Kasumi-1 (cell line): Measurements from ENCODE around the gene GZMH.
"Not testable (repeated sequence)": the region's sequence is repeated elsewhere in the genome, so short reads cannot be mapped to it uniquely, and the experiment has no call there.

Experiments
- DNase-seq, 2 experiments: peaks; one replicate each; lab custom pipeline; 2025; lab: John Stamatoyannopoulos, UW

Gene GZMH, protein sequence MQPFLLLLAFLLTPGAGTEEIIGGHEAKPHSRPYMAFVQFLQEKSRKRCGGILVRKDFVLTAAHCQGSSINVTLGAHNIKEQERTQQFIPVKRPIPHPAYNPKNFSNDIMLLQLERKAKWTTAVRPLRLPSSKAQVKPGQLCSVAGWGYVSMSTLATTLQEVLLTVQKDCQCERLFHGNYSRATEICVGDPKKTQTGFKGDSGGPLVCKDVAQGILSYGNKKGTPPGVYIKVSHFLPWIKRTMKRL

DNA sequence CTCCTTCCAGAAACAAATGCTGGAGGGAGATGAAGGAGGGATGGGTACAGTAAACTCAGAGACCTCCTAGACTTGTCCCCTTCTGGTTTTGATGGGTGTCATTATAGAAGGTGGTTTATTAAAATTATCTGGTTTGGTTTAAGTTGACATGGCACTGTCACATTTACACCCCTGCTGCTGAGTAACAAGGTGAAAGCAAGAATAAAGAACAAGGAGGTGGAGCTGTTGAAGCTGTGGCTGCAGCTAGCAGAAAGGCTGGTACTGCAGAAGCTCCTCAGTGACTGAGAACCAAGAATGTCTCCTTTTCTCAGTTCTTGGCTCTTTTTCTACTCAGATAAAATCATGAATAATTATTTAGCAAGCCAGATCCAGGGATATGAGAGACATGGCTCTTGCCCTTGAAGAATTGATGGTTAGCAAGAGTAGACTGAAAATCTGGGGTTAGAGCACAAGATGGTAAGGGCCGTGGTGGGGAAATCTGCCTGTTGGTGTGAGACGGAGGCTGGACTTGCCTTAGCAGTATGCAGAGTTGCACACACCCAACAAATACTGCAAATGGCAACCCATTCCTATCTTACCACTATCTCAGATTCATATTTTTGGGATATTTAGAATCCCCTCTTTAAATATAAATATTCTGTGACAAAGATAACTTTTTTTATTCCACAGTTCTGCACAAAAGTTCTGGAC is at the start of gene GZMH:
Gene GZMH (minus strand): TSS at position 31 of the 690 bp plus-strand sequence. CDS start 72 bp downstream, outside the sequence.
- no peak for DNase-seq

DNA sequence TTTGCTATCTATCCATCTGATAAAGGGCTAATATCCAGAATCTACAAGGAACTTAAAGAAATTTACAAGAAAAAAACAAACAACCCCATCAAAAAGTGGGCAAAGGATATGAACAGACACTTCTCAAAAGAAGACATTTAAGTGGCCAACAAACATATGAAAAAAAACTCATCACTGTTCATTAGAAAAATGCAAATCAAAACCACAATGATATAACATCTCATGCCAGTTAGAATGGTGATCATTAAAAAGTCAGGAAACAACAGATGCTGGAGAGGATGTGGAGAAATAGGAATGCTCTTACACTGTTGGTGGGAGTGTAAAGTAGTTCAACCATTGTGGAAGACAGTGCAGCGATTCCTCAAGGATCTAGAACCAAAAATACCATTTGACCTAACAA is 38.9 kb upstream of the GZMH start:
- not testable (repeated sequence) for DNase-seq

DNA sequence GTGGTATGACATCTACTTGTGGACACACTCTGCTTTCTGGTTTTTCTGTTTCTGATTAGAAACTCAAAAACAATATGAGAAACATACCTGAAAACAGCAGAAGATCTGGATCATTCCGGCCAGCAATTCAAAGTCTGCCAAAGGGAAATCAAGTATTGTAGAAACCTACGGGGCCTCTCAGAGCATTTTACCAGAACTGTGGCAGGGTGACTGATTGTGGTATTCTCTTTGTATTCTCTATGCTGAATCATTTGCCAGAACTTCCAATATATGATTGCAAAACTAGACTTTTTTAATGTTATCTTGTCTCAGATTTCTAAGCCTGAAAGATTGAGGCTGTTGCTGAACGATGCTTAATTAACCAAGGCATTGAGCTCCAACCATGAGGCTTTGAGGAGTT is 30.4 kb upstream of the GZMH start:
- DNase-seq, result no peak

DNA sequence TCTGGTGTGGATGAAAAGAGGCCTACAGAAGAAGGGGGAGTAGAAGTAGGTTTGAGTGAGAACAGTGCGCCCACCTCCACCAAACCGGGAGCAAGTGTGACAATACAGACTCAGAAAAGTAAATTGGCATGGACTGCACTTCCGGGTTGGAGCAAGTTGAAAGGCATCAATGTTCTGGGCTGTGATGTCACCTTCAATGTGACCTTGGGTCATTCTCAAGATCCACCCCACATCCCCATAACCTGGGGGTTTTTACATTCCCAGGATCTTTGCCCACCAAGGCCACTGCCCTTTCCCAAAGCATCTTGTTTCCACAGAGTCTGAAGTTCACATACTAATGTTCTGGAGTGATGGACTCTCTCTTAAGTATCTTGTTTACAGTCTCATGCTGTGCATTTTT is 29.8 kb upstream of the GZMH start:
- no peak for DNase-seq

DNA sequence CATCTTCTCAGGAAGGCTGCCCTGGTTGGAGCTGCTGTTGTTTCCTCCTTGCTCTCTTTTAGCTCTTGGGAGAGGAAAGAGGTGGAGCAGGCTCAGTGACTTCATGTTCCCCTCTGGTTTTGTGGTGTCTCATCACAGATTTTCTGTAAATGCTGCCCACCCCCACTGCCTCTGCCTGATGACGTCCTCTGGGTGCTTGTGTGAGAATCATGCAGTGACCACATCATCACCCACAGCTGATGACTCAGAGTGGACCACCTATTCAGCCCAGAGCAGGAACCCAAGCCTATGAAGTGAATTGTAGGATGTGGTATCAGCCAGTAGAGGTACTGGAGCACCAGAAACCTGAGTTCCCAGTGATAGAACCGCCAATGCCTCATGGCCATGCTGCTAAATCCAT is 24.7 kb upstream of the GZMH start, which contains the start of gene GZMB:
Gene GZMB (minus strand): TSS at position 33 of the 400 bp plus-strand sequence. CDS start 30 bp downstream, at position 3.
- DNase-seq, result no peak

DNA sequence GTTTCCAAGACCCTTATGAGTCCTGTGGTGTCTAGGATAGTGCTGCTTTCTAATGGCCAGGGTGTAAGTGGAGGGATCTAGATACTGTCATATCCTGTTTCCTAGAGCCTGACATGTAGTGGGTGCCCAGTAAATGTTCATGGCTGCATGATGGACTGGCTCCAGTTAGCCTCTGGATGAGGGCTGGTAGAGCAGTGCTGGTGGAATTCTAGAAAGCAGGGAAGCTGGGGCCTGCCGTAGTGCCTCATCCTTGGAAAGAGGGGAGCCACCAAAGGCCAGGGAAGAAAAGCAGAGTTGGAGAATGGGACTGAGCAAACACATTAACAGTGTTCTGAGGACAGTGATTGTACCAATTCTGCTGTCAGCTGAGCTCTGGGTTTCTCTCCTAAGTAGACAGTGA is 23.9 kb upstream of the GZMH start:
- no peak for DNase-seq

DNA sequence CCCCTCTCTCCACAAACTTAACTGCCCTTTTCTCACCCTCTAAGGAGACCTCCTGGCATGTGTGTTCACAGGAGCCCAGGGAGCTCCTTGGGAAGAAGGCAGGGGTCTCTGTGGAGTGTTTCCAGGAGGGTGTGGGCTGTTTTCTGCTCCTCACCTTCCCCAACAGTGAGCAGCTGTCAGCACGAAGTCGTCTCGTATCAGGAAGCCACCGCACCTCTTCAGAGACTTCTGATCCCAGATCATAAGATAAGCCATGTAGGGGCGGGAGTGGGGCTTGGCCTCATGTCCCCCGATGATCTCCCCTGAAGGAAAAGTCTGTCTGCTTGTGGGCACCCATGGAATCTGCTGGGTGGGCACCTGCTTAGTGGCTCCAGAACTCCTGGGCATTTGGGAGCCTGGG is 23.3 kb upstream of the GZMH start:
- DNase-seq, result no peak

DNA sequence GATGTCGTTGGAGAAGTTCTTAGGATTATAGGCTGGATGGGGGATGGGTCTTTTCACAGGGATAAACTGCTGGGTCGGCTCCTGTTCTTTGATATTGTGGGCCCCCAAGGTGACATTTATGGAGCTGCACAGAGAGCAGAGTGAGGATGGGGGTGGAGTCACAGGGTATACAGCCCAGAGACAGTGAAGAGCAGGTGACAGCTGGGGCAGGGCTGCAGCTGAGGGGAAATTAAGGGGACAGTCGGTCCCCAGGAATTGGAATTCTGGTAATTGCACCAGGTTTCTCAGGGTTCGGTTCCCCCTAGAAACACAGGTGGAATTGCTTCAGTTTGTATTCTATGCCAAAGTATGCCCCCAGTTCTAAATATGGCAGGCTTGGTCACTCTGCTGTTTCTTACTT is 22.9 kb upstream of the GZMH start:
- no peak for DNase-seq

DNA sequence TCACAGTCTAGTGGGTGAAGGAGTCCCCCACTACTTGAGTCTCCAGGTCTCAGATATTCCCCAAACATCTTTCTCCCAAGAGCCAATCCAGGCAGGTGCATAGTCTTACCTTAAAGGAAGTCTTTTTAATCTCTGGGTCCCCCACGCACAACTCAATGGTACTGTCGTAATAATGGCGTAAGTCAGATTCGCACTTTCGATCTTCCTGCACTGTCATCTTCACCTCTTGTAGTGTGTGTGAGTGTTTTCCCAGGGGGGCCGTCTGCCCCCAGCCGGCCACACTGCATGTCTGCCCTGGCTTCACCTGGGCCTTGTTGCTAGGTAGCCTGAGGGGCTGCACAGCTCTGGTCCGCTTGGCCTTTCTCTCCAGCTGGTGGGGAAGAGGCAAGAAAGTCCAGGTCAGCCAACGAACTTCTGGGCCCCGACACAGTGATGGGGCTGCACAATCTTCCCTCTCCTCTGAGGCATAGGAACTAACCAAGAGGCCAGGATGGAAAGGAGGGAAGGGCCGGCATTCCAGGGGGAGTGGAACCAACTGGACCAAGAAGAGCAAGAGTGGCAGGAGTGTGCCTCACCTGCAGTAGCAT is 22.4 kb upstream of the GZMH start:
- no peak for DNase-seq

DNA sequence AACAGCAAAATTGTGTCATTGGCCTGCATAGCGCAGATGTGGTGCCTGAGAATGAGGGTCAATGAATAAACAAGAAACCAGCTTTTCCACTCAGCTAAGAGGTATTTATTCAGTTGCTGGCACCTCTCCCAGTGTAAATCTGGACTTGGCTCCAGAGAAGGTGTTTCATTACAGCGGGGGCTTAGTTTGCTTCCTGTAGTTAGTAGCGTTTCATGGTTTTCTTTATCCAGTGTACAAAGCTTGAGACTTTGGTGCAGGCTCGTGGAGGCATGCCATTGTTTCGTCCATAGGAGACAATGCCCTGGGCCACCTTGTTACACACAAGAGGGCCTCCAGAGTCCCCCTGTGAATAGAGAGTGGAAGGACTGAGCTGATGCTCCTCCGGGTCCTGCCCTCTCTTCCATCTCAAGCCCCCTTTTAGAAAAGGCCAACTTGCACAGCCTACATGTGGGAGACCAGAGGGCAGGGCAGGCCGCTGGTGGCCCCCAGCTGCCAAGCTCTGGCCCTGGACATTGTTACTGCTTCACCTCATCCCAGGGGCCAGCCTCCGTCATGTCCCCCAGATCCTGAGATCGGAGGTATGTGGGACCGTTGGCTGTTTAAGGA is 21.5 kb upstream of the GZMH start:
- no peak for DNase-seq

DNA sequence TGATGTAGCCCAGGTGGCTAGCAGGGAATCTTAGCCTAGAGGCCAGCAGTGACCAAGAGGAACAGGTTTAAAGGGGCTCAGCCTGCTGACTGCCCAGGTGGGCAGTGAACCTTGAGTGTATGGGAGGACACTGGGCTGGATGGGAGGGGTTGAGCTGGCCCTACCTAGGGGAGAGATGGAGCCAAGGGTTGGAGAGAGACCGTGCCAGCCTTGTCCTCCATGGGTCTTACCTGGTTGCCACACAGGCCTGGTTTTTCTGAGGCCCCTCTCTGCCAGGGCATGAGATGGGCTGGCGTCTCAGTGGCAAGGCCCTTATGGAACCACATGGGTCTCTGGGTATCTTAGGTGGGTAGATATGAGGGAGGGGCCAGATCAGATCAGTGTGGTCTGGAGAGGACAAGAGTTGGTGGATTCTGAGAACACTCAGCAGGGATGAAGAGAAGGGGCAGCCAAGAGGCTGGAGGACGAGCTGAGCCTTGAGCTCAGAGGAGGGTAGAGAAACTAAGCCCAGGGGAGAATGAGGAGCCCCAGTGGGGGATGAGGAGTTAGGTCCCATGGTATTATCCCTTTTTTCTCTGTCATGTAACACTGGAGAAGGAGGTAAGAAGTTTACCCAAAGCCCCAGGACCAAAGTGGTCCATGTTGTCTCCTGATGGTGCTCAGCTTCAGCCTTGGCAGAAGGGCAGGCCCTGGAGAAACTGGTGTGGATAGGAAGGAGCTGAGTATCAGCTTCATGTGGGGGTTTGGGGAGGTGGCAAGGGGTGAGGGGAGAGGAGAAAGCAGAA is 20.8 kb upstream of the GZMH start:
- no peak for DNase-seq

DNA sequence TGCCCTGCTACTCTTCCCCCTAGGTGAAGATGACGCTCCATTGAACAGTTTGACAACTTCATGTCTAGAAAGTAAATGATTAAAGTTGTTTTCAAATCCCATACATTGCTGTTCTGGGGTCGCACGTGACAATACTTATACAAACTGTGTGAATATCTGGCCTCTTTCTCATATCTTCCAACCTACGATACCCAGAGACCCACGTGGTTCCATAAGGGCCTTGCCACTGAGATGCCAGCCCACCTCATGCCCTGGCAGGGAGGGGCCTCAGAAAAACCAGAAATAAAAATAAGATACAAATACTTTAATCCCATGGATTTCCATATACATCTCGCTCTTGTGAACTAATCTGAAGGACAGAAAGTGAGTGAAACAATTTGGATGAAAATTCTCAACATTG is 20.0 kb upstream of the GZMH start:
- DNase-seq, result no peak

DNA sequence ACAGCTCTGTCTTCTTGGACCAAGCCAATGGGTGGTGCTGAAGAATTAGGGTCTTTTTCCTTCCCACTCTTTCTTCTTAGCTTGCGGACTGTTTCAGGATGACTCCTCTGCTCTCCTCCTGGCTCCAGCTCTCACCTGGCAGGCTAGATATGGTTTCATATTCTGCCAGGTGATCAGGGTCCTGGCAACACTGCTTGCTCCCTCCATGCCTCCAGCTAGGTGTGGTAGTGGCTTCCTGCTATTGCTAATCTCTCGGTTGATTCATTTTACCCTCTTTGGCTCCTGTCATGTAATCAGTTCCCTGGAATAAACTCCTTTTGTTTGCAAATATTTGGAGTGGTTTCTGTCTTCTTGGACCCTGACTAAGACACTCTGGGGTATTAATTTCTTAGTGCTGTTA is 4.3 kb upstream of the GZMH start:
- DNase-seq, result no peak

DNA sequence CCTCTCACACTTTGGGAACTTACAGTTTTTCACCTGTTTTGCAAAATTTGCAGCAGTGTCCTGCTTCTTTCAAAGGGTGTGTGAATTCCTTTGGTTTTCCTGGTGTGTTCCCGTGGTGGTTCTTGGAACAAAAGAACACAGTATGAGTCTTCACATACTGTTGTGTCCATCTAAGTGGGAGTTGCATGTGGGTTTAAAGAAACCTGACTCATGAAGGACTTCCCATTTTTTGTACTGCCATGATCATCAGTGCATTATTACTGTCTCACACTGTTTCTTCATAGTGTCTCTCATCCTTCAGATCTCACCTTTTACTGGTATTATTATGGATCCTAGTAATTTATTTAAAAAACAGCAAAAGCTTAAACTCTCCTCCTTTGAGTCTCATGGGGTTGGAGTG is 3.8 kb upstream of the GZMH start:
- DNase-seq, result peak; percentile 44 to 56

DNA sequence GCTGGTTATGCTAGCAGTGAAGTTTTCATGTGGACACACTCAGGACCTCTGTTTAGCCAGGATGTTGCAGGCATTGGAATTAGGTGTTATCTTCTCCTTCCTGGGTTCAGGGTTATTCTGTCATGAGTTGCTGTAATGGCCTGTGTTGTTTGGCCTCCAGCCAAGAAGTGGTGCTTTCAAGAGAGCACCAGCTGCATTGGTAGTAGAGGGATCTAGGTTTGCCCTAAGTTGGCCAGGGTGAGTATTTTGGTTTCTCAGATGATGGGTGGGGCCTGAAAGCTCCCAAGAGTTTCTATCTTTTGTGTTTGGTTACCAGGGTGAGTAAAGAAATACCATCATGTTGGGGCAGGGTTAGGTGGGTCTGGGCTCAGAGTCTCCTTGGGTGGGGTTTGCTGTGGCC is 2.7 kb upstream of the GZMH start:
- no peak for DNase-seq

DNA sequence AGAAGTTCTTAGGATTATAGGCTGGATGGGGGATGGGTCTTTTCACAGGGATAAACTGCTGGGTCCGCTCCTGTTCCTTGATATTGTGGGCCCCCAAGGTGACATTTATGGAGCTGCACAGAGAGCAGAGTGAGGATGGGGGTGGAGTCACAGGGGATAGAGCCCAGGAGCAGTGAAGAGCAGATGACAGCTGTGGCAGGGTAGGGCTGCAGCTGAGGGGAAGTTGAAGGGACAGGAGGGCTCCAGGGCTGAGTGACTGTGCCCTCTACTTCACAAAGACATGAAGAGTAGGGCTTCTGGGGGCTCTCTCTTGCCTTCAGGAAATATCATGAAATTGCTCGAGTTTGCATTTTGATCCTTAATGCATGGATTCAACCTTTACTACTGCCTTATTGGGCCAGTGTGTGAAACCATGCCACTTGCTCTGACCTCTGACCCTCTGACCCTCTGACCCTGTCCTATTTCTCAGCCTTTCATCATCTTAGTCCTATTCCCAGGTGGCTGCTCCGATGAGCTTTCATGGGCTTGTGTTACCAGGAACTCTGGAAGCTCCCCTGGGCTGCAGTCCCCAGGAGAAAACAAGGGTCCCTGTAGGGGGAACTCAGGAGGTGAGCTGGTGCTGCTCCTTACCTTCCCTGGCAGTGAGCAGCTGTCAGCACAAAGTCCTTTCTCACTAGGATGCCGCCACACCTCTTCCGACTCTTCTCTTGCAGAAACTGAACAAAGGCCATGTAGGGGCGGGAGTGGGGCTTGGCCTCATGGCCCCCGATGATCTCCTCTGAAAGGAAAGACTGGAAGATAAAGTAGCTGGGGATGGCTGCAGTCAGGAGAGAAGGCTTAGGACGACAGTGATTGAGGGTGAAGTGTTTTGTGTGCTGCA is 1.6 kb downstream of the GZMH start:
- peak; percentile 40 to 44 for DNase-seq

DNA sequence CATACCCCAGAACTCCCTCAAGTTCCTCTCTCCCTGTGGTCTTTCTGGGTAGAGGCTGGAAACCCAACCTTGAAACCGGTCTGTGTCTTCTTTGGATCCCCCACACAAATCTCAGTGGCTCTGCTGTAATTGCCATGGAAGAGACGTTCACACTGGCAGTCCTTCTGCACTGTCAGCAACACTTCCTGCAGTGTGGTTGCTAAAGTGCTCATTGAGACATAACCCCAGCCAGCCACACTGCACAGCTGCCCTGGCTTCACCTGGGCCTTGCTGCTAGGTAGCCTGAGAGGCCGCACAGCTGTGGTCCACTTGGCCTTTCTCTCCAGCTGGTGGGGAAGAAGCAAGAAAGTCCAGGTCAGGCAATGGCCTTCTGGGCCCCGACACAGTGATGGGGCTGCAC is 2.4 kb downstream of the GZMH start:
- DNase-seq, result peak; percentile 5 to 11

DNA sequence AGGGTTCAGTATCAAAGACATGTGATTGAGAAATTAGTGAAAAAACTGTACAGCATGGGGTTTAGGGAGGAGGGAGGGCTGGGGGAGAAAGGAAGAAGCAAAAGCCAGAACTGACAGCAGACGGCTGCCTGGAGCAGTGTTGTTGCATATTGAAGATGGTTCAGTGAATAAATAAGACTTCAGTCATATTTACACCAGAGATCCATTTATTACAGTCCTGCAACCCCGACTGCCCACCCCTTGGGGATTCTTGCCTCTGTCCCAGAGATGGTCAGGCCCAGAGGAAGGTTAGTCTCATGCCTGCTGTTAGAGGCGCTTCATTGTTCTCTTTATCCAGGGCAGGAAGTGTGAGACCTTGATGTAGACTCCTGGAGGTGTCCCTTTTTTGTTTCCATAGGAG is 3.2 kb downstream of the GZMH start:
- no peak for DNase-seq

DNA sequence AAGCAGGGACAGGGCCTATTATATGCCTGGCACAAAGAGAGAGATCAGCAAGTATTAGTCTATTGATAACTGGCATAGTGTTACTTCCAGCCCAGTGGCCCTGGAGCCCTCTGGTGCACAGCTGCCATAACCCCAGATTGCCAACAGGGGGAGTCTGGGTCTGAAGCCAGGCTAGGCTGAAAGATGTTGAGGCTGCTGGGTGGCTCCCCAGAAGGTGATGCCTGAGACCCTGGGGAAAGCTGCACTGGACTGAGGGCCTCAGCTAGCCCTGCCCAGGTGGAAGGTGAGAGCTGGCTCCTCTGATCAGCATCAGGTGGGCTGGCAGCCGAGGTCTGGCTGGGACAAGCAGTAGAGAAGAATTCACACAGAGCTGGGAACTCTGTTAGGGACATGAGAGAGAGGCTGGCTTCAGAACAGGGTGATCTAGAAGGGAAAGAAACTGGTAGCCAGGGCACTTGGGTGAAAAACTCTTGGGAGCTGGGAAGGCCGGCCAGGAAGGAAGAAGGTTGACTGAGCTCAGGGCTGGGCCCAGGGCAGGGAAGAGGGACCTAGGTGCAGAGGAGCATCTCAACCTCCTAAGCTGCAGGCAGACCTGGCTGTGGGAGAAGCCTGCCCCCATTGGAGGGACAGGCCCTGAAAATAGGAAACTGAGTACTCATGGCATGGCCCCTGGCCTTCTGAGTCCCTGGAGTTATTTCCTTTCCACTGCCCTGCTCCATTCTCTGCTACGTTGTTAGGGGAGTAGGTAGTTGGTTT is 3.9 kb downstream of the GZMH start:
- peak; percentile 46 to 54 for DNase-seq

DNA sequence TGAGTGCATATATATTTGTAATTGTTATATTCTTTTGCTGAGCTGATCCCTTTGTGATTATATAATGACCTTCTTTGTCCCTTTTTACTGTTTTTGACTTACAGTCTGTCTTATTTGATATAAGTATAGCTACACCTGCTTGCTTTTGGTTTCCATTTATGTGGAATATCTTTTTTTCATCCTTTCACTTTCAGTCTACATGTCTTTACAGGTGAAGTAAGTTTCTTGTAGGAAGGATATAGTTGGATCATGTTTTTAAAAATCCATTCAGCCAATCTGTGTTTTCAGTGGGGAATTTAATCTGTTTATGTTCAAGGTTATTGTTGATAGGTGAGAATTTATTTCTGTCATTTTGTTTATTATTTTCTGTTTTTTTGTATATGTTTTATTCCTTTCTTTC is 12.1 kb downstream of the GZMH start:
- DNase-seq, result no peak
